A549 (cell line): Measurements from ENCODE around the gene SRRM1.

Experiments
- BHLHE40 ChIP-seq: IDR thresholded peaks from 2 replicates; pipeline ENCODE4 v1.6.1; 2012; ENCODE audit warnings: low read depth, low read length, inconsistent platforms
- CTCF ChIP-seq: fragments of >200 bp; sonication (Bioruptor Twin); formaldehyde crosslinking; IDR thresholded peaks from 3 replicates; pipeline ENCODE4 v1.5.1; 2016
- MYC ChIP-seq: IDR thresholded peaks from 2 replicates; pipeline ENCODE4 v1.6.1; 2012; ENCODE audit warnings: mild to moderate bottlenecking, inconsistent platforms, low read length, improper control_type of control experiment, borderline replicate concordance
- POLR2A ChIP-seq: IDR thresholded peaks from 2 replicates; pipeline ENCODE4 v1.6.1; 2012; ENCODE audit warnings: mild to moderate bottlenecking, low read length
- USF2 ChIP-seq: fragments of 450-650 bp; IDR thresholded peaks from 2 replicates; pipeline ENCODE4 v1.6.1; 2014; ENCODE audit warnings: antibody characterized with exemption

- TF ChIP-seq POLR2A, result no peak
- no peak for TF ChIP-seq BHLHE40
- no peak for TF ChIP-seq CTCF
- no peak for TF ChIP-seq MYC
- TF ChIP-seq USF2, result no peak
Measured at GRCh38 chr1:24717887-24718650, 75.0 kb downstream of the SRRM1 start.
